HG03025 (cell line): ENCODE results near the gene TUBA1B.
A peak's percentile ranks its signal among the peaks of the same experiment; 100 is the strongest.
"Not testable (repeated sequence)": the region's sequence is repeated elsewhere in the genome, so short reads cannot be mapped to it uniquely, and the experiment has no call there.

ENCODE experiments used
- ATAC-seq: cut with Tn5 transposase; IDR thresholded peaks from one replicate; pipeline ENCODE4 v1.9.1; 2021; ENCODE audit warnings: mild to moderate bottlenecking, moderate library complexity; ENCODE audit not compliant: unreplicated experiment, low FRiP score

The TUBA1B gene

DNA sequence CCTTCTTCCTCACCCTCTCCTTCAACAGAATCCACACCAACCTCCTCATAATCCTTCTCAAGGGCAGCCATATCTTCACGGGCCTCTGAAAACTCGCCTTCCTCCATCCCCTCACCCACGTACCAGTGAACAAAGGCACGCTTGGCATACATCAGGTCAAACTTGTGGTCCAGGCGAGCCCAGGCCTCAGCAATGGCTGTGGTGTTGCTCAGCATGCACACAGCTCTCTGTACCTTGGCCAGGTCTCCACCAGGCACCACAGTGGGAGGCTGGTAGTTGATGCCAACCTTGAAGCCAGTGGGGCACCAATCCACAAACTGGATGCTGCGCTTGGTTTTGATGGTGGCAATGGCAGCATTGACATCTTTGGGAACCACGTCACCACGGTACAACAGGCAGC lies 3.2 kb downstream of the TUBA1B start:
- ATAC-seq, result not testable (repeated sequence)

DNA sequence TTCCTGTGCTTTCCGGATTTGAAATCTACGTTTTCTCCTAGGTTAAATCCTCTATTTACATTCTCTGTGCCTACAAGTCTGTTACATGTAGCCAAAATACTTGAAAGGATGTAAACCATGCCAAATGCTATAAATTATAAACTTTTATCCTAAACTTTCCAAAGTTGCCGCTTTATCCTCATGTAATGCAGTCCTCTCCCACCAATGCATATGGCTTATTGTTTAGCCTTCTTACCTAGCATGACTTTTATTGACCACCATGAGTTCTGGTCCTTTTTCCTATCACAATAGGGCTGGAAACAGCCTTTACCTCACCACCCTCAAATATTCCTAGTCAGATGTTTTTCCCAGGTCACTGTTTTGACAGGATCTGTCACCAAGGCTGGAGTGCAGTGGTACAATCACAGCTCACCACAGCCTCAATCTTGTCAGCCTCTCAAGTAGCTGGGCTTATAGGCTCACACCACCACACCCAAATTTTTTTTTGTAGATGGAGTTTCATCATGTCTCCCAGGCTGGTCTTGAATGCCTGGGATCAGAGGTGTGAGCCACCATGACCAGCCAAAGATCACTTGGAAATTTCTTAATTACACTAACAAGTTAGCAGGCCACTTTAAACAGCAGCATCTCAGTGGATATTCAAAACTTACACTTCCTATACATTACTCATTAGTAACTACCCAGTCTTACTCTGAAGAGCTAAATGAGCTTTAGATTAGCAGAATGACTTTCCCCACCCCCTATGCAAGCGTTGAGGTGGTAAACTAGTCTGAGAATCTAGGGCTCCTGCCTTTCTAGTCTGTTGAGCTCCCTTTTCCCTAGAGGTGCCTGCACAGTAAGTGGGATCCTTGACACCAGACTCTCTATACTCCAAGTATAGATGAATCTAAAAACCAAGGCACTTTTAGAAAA lies 4.1 kb downstream of the TUBA1B start:
- ATAC-seq, result no peak

DNA sequence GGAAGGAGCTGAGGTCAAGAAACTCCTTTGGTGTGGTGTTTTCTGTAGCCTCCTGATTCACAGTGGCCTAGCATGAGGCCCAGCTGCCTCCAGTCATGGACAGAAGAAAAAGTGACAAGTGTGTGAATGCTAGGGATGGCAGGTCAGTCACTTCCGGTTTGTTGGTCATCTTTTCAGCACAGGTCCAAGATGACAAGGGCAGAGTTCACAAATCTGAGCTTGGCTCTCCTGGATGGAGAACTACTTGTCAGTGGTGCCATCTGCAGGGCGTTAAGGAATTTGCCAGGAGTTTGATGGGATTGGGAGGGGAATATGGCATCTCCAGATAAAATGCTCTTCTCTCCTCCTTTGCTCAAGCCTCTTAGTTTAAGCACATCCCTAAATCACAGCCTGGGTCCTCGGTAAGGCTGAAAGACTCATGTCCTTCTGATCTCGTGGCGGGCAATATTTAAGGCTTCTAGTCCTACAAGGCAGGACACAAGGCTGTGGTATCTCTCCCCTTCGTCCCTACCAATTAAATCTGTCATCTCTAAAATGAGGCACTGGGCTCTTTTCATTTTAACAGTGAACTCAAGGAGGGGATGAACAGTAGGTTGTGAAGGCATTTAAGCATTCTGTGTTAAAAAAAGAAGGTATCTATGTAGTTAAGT lies 10.0 kb downstream of the TUBA1B start:
- ATAC-seq, result no peak

DNA sequence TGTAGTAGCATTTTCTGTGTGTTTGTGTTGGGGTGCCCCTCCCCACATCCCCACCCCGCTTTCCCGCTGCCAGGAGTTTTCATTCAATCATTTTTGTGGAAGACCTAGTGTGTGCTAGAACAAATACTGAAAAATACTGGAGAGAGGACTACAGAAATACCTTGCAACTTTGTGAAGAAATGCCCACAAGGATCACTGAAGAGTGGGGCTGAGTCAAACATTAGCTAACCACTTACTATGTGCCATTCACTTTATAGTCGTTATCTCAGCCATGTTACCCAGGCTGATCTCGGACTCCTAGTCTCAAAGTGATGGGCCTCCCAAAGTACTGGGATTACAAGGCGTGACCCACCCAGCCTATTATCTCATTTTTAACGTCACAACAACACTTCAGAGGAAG lies 20.0 kb downstream of the TUBA1B start:
- no peak for ATAC-seq

DNA sequence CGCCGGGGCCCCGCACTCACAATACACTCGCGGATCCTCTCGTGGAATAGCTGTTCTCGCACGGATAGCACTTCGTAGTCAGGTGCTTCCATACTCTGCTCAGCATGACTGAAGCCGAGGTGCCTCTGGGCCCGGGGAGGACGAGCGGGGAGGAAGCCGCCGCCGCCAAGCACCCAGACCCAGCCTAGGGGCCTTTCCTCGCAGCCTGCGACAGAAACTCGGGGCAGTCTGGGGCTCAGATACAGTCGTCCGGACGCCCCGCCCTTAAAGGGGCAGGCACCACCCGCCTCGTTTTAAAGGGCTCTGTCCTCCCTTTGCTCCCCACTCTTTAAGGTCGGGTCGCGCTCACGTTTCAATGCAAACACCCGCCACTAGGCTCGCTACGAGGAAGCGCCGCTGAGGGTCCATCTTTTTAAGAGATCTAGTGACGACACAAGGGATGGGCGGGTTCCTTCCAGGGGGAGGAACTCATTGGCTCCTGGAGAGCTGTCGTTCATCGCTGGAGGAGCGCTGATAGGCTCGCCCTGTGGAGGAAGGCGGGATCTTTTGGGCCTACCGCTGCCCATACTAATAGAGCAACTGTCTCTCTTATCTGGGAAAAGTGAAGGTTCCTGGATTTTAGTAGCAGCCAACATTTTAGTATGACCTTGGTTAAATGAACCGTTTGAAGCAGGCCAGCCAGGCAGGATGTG lies 20.6 kb downstream of the TUBA1B start, which contains the start of gene LMBR1L:
LMBR1L (minus strand) TSS at position 384 of the 692 bp plus-strand sequence; CDS start at position 92, 292 bp downstream.
- peak; percentile 97 for ATAC-seq

DNA sequence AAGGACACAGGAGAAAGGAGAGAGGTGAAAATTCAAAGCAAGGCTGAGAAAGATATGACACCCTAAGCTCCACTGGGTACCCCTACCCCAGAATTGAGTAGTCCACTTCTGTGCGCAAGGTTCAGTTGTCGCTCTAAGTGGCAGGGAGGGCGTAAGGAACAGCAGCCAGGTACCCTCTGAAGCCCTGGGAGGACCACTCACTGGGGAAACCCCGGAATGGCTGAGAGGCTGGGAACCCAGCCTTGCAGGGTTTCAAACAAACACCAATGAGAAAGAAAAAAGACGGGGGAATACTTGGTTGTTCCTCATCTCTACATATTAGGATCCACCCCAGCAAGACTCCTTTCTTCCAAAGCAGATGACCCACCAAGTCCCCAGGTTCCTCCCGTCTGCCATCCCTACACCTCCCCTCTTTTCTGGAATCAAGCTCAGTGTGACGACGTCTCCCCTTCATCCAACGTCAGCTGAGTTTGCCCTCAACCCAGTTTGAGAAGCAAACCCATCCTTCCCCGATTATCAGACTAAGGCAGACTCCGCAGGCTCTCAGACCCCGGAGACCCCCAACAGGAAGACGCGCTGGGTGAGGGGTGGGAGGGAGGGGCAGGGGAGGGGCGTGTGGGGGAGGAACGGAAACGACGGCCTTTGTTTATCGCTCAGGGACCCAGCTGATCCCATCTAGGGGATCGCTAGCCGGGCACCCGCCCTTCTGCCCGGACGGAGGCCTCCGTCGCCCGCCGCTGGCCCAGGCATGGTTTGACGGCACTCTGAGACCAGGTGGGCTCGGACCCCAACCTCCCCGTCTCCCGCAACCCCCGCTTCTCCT lies 21.3 kb downstream of the TUBA1B start:
- no peak for ATAC-seq

DNA sequence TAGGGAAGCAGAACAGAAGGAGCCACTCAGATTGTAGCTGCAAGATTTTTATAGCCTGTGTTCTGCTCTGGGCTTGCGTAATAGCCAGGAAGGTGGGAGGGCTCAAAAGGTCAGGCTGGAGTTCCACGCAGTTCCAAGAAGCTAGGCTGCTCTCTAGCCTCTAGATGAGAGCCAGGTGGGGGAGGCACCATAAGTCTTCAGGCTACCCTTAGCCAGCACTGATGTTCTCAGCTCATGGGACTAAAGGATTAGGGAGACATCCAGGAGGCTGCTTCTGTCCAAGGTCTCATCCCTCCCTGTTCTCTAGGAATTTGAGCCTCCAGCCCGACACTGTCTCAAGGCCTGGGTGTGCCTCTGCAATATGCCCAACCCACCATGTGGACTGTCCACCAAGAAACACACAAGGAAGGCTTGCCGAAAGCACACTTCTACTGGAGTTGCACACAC lies 22.2 kb downstream of the TUBA1B start:
- ATAC-seq, result no peak

DNA sequence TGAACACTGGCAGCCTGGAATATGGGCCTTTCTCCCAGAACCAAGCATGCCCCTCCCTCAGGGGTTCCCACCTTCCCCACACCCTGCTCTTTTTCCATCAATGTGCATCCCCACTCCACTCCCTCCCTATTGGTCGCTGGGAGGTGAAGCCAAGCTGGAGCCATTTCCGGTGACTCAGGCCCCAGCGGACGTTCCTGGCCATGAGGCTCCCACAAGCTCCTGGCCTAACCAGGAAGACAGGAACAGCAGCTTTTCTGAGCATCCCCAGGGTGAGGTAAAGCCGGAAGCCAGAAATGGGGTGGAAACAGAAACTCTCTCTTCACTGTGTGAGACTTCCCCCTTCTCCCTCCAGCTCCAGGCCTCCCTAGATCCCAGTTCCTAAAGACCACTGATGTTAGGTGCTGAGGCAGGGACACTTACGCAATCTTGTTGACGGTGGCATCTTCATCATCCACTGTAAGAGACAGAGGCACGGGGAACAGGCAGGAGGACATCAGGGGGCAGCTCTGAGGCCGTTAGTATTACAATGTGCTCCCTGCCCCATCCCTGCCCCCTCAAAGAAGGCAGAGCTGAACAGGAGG lies 25.6 kb downstream of the TUBA1B start:
- ATAC-seq, result no peak

DNA sequence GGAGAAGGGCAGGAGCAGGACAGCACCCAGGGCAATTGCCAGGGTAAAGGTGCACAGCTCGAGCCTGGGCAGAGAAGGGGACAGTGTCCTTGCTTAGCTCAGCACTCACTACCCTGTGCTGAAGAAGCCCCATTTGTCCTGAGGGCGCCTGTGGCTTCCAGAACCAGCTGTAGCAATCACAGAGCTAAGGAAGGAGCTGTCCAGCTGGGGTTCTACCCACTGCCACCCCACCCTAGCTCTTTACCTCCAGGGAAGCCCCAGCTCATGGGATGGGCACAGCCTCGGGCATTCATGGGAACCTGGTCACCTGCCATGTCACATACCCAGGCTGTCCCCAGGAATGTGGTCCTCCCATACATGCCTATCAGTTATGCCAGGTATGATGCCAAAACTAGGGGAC lies 26.4 kb downstream of the TUBA1B start:
- ATAC-seq, result no peak

DNA sequence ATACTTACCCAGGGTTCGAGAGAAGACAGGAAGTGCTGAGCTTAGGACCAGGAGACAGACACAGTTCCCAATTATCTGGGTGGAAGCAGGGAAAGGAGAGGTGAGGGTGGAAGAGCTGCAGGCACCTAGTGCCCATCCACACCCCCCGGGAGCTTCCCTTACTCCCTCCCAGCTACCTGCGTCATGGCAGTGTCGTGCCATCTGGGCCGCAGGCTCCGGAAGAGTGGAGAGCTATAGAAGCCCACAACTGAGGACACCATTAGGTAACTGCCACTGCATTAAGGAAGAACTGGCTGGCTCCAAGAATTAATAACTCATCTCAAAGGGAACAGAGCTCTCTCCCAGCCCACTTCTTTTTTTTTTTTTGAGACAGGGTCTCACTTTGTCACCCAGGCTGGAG lies 30.8 kb downstream of the TUBA1B start:
- no peak for ATAC-seq

DNA sequence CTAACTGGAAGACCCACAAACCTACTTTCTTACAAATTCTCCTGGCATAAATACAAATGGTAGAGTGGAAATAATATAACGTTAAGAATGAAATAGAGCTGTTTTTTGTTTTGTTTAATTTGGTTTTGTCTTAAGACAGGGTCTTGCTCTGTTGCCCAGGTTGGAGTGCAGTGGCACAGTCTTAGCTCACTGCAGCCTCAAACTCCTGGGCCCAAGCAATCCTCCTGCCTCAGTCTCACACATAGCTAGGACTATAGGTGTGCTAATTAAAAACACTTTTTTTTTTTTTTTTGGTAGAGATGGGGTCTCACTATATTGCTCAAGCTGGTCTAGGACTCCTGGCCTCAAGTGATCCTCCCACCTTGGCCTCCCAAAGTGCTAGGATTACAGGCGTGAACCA lies 32.5 kb downstream of the TUBA1B start:
- no peak for ATAC-seq

DNA sequence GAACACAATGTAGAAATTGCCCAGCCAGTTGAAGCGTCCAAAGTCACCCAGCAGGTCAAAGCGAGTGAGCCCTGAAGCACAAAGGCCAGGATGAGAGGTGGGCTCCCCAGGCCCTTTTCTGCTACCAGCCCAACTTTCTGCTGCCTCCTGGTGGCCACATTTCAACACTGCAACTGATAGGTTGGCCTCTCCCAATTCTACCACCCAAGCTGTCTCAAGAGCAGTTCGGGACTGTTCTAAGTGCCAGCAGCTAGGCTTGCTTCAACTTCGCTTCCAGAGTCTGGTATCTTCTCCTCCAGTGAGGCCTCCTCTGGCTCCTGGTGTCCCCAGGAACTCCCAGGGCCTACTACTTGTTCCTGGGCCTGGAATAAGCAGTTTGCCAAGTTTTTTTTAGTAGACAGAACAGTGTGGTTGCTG lies 33.2 kb downstream of the TUBA1B start:
- ATAC-seq, result no peak

DNA sequence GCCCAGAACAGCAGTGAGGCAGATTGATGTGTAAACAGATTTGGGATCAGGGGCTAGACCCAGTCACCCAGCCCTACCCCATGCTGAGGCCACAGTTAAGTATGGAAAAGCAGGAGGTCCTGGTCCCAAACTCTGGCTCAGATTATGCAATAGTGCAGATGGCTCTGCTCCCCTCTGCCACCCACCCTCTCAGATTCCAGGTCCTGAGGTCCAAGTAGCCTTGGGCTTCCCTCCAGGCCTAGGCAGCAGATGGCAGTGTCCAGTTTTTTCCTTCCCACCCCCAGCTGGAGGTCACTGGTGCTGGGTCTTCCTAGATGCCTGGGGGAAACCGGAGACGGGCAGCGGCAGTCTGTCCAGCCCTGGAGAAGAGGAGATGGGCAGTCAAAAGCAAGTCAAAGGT lies 33.8 kb downstream of the TUBA1B start:
- no peak for ATAC-seq

DNA sequence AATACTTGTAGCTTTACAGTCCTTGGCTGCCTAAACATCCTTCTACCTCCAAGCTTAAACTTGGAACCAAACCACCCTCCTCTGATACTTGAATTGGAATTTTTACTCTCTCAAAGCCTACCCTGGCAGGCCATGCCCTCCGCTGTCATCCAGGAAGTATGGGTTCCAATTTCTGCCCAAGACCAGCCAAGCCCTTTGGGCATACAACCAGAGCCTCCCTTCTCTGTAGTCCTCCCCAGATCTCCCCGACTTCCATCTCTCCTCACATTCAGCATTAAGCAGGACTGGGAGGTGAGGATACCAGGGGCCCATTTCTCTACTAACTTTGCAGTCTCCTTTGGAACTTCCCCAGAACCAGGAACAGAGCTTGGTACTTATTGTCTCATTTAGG lies 36.2 kb downstream of the TUBA1B start:
- no peak for ATAC-seq

DNA sequence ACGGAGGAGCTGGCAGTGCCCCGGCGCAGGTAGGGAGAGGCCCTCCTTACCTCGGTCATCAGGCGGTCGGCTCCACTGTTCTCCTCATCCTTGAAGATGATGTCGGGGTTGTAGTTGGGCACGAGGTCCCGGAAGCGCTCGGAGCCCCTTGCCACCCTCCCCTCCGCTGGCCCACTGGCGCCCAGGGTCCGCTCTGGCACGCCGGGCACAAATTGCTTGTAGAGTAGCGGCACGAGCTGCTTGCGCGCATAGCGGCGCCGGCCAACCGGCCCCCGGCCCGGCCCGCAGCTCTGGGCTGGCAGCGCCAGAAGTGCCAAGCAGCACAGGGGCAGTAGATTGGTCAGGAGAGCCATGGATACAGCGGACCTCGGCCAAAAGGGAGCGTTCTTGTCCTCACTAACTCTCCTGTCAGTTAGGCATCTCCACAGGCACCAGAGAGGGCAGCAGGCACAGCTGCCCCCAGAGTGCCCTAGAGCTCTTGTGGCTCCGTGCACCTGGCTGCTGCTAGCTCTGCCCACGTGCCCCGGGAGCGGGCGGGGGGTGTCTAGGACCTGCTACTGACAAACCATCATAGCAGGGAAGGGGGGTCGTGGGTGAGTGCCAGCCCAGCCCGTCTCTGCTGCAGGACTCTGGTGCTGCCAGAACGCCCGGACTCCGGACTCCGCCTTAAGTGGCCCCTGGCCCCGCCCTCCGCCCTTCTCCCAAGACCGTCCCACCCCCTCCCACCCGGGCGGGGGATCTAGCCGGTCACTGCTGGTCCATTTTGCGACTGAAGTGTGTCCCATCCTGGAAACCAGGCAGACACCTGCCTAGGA lies 36.8 kb downstream of the TUBA1B start, which contains the start of gene DHH:
DHH (minus strand) TSS at position 642 of the 815 bp plus-strand sequence; CDS start at position 353, 289 bp downstream.
- ATAC-seq, result no peak

DNA sequence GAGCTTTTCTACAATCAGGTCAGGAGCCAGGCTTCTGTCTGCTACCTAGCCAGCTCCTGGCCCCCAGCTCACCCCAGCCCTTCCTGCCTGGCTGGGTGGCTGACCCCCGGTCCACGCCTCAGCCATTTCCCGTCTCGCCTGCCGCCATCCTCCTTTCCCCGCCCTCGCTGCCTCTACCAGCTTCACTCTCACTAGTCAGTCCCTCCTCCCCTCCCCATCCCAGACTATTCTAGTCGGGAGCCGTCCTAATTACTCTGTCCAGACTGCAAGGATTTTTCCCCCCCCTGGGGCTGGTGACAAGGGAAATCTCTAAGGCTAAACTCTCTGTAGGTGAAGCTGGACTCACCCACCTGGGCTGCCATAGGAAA lies 37.4 kb downstream of the TUBA1B start:
- ATAC-seq, result no peak

DNA sequence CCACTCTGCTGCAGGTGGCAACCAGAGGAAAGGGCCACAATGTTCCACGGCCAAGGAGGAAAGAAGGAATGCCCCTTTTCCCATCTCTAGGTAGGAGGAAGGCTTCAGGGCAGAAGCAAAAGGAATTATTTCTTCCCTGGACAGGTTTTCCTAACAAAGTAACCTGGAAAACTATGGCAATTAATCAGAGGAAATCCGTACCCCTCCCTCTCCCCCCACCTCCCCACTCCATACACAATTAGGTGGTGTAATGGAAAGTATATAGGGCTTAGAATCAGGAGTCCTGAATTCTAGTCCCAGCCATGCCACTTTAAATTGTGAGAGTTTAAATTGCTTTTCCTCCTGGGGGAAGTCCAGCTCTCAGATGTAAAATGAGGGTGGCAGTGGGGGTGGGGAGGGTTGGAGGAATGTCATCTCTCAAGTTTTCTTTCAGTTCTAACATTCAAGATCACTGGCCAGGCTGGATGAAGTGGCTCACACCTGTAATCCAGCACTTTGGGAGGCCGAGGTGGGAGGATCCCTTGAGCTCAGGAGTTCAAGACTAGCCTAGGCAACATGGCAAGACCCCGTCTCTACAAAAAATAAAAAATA lies 38.3 kb downstream of the TUBA1B start:
- no peak for ATAC-seq

DNA sequence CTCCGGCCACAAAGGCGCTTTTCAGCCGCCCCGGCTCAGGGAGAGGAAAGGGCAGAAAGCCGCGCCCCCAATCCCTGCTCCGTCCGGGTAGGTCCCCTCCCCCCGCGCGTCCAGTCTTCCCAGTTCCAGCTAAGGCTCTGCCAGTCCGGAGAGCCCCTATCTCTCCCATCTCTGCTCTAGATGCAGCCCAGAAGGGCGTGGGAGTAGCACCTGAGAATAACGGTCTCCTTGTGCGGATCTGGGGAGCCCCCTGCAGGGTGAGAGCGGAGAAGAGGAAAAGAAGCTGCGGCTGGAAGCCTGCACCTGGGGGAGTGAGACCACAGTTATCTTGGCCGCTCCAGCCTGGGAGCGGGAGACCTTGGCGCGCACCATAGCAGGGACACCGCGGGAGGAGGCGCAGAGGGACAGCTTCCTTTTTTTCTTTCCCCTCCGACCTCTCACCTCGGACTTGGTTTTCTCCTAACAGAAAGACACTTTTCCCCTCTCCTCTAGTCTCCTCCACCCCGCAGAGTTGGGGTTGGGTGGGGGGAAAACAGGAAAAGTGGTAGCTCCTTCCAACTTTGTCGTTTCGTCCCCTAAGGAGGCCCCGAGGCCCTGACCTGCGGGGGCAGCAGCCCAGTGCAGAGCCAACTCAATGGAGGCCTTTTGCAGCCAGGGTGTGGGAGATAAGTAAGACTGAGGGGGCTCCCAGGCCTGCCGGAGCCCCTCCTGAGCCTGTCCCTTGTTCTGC lies 38.9 kb downstream of the TUBA1B start:
- ATAC-seq, result no peak
